Stimulated activated CD8-positive, alpha-beta memory T cell treated with anti-CD3 and anti-CD28 coated beads, Interleukin-7, amount 100 ng/mL, for 1 hour (primary cell): ENCODE measurements around the gene CNTN2.

Experiments used
- DNase-seq, 2 donors: peaks; one replicate each; pipeline ENCODE4 v3.0.0-alpha.2; 2020; ENCODE audit warnings: low read depth in 2 of 2

Gene CNTN2

DNA sequence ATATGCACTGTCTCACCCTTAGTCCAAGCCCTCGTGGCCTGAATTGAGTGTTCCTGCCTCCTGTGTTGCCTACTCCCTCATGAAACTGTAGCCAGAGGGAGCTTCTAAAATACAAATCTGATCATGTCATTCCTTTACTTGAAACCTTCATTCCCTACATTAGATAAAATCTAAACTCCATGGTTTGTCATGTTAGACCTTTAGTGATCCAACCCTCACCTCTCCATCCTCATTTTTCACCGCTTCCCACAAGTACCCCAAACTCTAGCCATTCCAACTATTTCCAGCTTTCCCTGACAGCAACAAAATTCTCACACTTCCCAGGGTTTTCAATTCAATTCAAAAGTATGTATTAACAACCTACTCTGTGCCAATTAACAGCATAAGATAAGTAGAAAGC lies 18.3 kb upstream of the CNTN2 start:
- DNase-seq: no peak

DNA sequence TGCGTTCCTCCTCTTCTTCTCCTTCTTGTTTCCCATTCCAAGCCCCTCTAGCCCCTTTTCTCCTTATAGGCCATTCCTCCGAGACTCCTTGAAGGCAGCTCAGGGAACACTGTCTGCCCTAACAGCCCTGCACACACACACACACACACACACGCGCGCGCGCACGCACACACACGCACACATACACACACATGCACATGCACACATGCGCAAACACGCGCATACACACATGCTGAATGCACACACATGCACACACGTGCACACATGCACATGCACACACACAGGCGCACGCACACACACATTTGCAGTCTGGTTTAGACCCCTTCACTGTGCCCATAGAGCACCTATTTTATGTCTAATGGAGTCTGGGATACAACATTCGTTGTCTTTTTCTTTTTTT lies 17.8 kb upstream of the CNTN2 start:
- DNase-seq: no peak

DNA sequence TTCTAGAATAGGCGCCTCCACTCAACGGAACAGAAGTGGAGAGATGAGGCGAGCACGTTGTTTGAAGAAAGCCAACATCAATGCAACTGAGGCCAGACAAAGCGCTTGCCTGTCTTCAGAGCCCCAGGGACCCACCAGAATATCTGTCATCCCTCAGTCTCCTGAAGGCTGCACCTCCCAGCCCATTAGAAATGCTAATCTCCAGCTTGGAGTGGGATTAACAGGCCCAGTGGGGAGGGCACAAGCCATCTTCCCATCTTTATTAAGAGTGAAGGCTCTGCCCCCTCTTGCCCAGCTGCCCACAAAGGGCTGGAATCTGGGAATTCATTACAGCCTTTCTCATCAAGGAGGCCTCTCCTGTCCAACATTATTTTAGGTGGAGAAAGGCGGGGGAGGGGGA lies 16.8 kb upstream of the CNTN2 start:
- no peak for DNase-seq

DNA sequence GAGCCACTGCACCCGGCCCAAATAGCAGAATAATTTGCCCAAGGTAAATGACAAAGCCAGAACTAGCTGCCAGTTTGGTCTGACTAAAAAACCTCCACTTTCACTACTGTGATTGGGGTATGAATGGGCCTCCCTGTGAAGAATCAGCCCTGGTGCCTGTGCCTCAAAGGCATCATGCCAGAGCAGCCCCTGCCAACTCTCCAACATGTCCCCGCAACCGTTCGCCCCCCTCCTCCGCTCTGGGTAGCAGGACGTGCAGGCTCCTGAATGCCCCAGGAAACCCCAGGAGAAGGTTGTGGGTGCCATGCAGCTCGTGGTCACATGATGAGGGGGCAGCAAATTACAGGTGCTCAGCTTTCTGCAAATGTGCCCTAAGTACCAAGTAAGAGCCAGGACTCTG lies 14.6 kb upstream of the CNTN2 start:
- DNase-seq: no peak

DNA sequence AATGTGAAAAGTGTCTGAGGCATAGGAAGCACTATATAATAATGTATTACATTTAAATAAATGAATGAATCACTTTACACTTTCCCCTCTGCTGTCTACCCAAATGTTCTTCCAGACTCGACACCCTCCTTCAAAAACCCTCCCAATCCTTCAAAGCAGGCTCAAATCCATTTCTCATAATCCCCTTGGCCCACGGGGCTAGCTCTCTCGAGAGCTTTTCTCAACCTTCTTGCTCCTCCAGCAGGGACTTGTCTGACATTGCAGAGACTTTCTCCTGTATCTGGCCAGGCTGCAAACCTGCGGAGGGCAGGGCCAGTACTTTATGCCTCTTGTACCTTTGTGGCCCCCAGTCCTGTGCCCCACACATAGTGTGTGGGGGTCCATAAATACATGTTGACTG lies 14.1 kb upstream of the CNTN2 start:
- no peak for DNase-seq

DNA sequence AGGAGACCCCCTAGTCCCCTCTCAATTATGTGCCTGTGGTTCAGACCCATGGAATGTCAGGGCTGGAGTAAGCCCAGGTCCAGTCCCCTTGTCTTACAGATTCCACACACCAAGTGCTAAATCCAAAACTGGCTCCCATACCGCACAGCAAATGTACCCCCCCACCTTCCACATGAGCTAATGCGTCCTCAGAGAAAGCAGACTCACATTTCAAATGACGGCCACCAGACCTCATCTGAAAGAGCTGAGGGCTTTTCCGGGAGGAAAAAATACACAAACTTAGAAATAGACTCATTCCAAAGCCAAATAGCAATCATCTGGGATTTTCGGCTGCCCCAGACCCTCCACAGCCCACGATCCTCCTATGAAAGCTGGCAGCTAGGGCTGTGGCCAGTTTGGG lies 12.8 kb upstream of the CNTN2 start:
- DNase-seq: no peak

DNA sequence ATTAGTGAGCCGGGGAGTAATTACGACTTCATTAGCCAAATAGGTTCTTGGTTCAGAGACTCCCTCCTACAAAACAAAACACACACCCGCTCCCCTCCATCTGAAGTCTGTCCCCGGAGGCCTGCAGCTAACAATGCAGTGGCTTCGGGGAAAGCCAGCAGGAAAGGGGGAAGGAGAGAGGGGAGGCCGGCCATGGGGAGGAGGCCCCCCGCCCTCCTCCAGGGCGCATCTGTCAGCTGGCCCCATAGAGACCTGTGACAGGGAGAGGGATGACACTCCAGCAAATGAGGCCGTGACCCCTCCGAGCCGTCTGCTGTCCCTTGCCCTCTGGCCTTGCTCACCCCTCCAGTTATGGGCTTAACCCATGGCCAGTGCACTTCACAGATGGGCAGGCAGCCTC lies 12.1 kb upstream of the CNTN2 start:
- no peak for DNase-seq

DNA sequence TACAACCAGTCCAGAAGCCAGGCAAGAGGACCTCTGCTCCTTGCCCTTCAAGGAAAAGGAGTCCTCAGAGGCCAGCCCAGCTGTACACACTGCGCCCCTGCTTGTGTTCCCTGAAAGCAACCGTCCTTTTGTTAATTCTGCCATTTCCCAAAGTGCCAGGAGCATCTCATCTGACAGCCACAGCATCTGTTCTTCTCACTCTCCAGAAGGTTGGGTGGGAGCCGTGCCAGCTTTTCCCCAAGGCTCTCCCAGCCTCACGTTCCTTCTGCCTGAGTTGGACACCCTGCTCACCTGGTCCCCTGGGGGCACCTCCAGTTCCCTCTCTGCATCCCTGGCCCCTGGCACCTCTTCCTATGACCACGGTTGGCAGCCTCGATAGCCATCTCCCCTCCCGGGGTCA lies 10.5 kb upstream of the CNTN2 start:
- no peak for DNase-seq

DNA sequence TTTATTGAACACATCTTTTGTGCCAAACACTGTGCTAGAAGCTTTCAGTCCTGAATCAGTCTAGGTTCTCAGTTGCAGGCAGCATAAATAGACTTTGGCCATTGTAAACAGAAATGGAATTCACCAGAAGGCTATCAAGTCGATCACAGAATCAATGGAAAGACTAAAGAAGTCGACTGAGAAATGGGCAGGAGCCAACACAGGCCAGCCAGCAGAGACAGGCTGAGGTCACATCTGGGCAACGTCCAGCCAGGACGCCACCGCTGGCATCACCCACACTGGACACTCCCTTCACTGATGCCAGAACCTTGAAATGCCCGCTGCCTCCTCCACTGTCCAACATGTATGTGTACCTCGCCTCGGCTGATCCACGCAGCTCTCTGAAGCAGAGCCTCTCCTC lies 5.5 kb upstream of the CNTN2 start:
- no peak for DNase-seq

DNA sequence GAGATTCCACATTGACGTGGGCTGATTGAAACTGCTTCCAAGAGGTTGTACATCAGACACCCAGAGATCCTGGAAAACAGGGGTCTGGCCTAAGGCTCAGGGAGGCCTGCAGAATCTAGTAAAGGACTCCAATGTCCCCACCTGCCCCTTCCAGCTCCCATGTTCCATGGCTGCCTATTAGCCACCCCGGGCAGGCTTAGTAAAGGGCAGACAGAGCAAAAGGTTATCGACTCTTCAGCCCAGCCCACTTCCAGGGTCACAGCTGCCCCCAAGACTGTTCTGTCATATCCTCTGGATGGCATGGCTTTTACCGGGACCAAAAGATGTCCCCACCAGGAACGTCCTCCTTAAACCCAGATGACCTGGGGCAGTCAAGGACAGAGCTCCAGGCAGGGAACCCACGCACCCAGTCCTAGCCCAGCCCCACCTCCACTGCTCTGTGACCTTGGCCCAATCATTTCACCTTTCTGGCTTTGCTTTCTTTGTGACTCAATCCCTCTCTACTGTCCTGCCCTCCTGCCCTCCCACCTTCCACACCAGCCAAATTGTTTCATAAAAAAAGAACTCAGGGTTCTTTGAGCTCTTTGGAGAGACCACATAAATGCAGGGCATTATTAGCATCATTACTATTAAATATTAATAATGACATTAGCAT lies 4.8 kb upstream of the CNTN2 start:
- no peak for DNase-seq

DNA sequence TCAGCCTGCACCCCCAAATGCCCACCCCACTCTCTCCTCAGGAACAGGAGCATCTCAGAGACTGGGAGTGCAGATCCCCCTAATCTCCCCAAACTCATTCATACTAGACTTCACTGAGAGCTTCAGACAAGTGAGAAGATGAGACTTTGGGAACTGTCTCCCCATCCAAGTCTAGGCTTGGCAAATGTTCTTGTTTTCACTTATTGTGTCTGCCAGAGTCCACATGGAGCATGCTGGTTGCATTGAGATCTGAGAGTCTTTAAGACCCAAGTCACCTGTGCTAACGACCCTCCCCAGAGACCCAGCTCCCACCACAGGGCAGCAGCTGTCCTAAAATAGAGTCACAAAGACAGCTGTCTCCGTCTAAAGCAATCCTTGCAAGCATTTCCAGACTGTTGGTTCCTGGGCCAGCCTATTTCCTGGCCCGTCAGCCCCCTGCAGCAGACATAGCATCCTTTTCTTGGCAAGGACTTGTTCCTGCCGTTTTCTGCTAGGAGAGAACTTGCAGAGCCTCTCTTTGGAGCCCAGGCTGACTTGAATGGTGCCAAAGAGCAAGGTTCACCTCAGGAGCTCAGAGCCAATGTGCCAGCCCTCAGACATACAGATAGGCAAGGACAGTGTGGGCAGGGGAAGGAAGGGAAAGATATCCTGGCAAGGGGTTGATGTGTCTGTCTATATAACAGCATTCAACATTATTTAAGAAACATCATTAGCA lies 1.9 kb upstream of the CNTN2 start:
- no peak for DNase-seq

DNA sequence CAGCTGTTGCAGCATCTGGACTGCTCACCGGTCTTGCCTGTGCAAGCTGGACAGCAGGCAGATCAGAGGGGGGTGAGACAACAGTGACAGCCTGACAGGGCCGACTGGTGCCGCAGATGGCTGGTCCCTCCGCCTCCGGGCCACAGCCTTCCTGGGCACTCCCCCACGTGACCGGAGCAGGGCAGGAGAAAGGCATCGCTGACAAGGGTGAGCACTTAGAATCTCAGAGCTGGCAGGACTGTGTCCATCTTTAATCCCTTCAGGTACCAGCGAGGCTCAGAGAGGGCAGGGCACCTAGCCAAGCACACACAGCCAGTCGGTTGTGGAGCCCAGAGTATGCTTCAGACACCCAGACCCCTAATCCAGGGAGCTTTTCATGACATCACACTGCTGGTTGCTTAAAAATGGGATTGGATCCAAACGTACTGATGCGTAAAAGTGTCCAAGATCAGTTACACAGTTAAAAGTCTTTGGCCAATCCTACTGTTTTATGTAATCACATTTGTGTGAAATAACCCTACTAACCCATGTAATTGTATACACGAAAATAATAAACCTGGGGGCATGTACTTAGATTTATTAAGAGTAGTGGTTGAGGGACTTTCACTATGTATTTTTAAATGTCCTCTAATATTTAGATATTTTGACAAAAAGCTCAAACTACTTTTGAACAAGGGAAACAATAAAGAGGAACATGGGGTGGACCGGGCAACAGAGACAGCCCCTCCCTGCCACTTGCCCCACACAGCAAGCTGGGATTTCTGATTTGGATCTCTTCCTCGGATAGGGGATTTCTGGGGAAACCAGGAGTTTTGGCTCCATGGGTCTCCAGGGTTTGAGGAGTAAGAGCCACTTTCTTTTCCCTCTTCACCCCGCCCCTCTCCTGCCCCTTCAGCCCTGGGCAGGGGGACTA lies 758 bp upstream of the CNTN2 start:
- DNase-seq: no peak

DNA sequence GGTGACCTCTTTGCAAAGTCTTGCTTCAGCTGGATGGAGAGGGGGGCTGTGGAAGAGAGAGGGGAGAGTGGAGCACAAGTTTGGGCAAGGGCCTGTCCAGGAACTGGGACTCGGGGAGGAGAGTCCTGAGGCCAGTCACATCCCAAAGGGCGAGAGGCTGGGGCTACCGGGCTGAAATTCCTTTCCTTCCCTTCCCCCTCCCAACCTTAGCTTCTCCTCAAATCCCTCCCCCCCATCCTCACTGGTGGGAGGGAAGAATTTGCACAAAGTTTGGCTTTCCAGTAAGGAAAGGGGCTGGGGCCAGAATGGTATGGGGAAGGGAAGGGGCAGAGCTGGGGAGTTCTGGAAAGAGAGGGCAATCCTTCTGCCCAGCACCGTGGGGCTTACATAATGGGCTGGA lies 854 bp downstream of the CNTN2 start:
- no peak for DNase-seq

DNA sequence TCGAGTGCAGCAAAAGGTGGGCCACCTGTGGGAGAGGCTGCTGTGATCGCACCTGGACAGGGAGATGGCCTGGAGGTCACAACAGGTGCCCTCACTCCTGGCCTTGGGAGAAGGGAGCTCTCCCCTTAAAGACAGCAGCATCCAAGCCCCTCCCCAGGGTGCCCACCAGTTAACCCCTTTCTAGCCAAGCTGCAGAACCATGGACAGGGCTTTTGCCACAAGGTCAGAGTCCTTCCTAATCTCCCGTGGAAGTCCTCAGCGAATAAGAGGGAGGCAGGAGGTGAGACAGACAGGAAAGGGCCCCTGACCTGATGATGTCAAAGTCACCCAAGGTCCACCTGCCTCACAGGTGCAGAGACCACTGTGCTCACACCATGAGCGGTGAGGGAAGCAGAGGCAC lies 1.7 kb downstream of the CNTN2 start:
- DNase-seq: no peak

DNA sequence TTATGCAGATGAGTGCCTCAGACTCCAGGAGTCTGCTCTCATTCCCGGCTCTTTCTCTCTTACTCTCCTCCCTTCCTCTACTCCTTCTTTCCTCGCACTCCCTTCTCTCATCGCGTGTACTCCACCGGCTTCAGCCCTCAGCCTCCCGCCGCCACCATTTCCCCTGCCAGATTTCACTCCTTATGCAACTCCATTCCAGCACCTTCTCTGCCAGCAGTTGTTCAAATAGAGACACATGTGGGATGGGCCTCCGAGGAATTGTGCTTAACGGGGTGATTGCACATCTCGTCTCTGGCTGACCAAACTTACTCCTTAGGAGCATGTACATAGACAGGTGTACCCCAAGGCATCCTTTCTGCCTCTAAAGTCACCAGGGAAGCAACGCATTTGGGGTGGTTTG lies 2.1 kb downstream of the CNTN2 start:
- no peak for DNase-seq

DNA sequence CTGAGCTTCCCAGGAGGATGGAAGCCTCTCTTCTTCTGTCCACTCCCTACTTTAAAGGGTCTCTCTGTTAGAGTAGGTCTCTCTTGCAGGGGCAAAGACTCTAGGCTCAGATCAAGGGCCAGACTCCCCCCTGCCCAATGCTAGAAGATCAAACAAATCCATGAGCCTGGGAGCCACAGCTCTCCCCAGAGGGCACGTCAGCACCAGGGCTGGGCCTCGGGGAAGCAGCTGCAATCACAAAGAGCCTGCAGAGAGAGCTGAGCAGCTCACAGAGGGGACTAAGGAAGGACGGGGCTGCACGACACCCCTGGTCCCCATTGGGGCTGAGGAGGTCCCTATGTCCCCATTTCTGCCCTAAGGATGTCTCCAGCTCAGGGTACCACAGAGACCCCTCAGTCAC lies 3.9 kb downstream of the CNTN2 start:
- no peak for DNase-seq

DNA sequence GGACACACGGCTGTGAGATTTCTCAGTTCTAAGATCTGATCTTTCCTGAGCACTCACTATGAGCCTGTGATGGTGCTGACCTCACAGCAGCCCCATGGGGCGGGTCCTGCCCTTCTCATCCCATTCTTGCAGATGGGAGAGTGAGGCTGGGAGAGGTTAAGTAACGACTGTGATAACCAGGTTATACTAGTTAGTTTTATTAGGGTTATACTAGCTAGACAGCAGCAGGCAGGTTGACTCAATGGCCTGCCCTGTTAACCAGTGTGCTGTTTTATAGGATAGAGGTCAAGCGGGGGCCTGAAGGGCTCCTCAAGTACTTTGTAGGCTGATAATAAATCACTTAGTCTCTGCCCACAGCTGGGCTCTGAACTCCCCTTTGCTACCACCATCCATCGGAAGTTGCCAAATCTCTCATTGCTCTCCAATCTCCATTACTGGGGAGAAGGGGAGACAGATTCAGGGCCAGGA lies 4.8 kb downstream of the CNTN2 start:
- DNase-seq: no peak

DNA sequence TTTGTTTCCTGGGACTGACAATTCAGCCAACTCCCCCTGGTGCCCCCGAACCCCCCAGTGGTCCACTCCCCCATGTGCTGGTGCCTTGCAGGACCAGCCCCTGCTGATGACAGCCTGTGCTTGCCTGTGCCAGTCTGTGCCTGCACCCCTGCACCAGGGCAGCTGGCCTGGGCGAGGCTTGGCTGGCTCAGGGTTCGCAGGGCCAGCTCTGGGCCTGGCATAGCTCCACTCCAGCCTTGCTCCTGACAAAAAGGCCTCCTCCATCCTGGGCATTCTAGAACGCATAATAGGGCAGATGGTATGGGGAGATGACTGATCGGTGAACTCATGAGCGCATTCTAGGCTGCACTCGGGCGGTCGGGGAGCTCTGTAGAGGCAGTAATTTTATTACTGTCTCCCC lies 5.4 kb downstream of the CNTN2 start:
- no peak for DNase-seq

DNA sequence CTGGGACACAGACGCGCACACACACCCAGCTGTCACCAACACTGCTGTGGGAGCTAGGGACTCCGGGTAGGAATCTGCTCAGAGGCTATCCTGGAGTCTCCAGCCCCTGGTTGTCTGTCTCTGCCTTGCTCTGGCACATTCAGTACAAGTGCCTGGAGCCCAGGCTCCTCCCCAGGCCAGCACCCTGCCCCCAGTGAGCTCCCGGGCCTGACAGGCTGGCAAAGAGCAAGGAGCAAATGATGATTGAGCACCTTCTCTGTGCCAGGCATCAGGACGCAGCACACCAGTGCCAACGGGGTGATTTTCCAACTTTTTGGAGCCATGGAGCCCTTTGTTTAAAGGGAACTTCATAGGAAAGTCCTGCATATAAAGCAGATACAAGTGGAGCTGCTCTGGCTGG lies 6.5 kb downstream of the CNTN2 start:
- no peak for DNase-seq

DNA sequence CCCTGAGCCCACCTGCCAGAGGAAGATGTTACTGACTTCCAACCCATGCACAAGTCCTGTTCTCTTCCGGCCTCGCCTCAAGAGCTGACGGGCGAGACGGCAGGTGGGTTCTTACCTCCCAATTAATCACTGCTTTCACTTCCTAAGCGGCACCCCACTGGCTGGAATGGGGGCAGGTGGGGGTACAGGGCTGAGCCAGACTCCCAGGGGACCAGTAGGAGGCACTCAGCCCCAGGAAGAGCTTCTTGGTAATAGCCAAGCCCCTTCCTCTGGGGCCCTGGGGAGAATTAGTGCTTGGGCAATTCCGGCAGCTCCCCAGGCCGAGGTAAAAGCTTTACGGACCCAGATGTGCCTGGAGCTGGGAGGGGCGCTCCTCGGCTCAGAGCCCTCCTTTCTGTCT lies 9.7 kb downstream of the CNTN2 start:
- DNase-seq: no peak

DNA sequence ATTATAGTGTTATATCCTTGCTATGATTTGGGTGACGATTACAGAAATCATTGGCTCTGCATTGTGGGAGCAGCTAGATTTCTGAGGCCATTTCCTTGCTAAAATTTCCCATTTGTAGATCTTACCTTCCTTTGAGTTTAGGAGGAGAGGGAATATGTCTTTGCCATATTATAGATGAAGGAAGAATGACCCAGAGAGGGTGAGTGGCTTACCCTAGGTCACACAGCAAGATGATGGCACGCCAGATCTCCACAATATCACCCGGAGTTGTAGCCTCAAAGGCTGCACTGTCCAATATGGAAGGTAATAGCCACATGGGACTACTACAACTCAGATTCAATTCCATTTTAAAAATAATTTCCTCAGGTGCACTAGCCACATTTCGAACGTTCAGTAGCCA lies 10.3 kb downstream of the CNTN2 start:
- no peak for DNase-seq

DNA sequence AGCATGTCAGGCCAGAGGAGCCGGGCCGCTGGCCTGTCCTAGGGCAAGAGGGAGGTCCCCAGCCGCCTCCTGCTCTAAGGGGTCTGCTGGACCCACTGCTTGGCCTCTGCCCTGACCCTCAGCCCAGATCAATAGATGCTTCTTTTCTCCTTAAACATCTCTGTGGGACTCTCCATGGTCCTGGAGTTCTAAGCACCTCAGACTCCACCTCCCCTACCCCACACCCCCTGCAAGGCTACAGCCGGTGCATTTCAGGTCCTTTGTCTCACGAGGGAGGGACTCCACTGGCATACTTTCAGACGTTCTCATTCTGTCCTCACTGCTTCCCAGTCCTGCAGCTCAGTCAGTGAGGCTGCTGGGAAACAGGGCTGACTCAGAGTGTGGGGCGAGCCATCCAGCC lies 11.0 kb downstream of the CNTN2 start:
- no peak for DNase-seq

DNA sequence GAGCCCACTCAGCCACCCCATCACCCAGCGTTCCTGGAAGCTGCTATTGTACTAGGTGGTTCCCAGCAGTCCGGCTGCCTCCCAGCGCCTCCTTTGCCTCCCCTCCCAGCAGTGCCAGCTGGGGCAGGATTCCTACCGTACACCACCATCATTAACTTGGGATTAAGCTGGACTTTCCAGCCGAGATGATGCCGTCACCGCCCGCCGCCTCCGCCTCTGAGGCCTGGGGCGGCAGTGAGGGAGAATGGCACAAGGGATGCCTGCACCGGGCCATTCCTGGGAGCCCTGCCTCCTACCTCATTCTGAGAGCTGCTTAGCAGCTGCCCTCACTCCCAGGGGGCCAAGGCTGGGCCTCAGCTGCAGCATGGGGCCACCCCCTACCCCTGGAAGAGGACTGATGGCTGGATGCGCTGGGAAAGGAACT lies 13.2 kb downstream of the CNTN2 start:
- no peak for DNase-seq
